Measurements from ENCODE around the gene TPRKB.
"Not testable (repeated sequence)": the region's sequence is repeated elsewhere in the genome, so short reads cannot be mapped to it uniquely, and the experiment has no call there.

TPRKB gene

DNA sequence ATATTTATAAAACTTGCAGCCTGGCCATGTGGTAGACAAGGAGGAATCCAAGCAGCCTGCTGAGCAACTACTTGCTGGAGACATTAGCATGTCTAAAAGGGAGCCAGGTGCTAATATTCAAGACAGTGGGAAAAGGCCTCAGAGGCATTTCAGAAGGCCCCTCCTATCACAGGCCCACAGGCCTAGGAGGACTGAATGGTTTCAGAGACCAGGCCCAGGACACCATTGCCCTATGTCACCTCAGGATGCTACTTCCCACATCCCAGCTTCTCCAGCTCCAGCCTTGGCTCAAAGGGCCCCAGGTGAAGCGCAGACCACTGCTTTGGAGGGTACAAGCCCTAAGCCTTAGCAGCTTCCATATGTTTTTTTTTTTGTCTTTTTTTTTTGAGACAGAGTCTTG, 39.0 kb downstream of the TPRKB start:
- no peak for DNase-seq

GRCh38 chr2:73697606-73698005, 39.5 kb downstream of the TPRKB start:
- no peak for DNase-seq

DNA sequence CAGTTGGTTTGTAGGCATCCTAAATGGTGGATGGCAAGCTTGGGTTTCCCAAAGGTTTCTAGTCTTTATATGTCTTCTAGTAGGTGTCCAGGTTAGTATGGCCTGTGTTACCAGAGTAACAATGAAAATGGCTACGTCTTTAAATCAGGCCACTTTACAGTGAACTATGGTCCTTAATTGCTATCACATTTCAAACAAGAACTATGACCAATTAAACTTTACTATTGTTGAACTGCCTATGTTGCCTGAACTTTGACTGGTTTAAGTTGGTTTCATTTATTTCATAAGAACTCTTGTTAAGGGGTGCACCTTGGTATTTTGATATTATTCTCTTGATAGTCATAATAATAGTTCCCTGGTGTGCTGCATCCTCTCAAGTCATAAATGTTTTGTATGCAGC, 40.2 kb downstream of the TPRKB start:
- not testable (repeated sequence) for DNase-seq

DNA sequence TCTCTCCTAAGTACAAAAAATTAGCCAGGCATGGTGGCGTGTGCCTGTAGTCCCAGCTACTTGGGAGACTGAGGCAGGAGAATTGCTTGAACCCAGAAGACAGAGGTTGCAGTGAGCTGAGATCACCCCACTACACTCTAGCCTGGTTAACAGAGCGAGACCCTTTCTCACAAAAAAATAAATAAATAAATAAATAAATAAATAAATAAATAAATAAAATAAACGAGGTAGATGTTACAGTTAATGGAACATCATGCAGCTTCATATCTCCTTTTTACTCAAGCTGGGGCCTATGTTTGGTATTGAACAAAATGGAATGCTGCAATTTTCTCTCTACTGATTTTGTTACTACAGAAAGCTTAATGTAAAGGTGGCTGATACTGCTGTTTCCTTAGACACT, 40.6 kb downstream of the TPRKB start:
- DNase-seq, result not testable (repeated sequence)

DNA sequence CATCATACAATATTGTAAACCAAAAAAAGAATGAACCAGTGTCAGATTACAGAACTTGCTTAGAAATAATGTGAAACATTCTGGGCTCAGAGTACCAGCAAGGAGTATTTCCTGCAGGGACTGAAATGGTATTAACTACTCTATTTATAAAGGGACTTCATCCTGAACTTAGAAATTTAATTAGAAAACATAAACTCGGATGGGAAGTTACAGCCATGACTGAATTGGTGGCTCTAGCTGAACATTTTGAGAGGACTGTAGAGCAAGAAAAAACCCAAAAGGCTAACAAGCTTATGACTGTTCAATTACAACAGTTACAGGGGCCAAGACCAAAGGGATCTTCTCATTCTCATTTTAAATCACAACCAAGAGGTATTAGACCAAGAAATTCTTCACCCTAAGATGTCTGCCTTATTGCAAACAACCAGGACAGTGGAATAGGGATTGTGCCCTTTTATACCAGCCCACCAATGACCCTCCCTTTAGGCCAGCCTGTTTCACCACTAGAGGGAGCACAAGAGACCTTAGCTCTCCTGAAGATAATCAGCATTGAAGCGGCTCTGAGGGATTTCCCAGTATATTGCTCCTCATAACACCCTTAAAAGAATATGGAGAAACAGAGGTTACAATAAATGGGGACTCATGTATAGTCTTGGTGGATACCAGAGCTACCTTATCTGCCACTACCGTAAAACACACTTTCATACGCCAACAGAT, 46.6 kb downstream of the TPRKB start:
- DNase-seq, result not testable (repeated sequence)

DNA sequence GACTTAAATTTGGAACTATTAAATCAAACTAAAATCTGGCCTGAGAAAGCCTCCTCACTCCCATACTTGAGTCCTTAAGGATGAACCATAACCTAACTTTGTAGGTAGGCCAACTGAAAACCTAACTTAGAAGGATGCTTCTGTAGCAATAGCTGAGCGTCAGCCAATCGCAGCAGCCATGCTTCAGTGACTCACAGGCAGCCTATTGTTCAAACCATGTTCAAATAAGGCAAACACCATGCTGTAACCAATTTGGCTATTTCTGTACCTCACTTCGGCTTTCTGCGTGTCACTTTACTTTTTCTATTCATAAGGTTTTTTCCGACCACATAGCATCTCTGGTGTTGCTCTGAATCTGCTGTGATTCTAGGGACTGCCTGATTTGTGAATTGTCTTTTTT, 48.7 kb downstream of the TPRKB start:
- DNase-seq, result not testable (repeated sequence)

GRCh38 chr2:73685764-73686438, 51.2 kb downstream of the TPRKB start:
- no peak for DNase-seq

- not testable (repeated sequence) for DNase-seq
Measured at GRCh38 chr2:73684905-73685304, 52.2 kb downstream of the TPRKB start.

DNA sequence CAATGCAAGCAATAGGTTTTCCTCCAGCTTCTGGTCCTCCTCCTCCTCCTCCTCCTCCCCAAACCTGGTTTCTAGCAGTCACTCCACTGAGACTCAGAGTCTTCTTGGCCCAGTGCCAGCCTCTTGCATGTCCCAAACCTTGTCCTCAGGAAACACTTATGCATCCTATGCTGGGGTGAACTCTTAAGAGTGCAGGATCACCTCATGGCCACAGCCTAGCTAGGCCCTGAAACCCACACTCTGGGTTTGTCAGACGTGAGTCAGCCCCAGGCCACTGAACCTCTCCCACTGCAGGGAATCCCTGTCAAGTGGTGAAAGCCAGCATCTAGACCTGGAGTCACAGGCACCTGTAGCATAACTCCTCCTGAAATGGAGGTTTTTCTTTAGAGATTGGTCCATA, 52.8 kb downstream of the TPRKB start:
- DNase-seq, result not testable (repeated sequence)

DNA sequence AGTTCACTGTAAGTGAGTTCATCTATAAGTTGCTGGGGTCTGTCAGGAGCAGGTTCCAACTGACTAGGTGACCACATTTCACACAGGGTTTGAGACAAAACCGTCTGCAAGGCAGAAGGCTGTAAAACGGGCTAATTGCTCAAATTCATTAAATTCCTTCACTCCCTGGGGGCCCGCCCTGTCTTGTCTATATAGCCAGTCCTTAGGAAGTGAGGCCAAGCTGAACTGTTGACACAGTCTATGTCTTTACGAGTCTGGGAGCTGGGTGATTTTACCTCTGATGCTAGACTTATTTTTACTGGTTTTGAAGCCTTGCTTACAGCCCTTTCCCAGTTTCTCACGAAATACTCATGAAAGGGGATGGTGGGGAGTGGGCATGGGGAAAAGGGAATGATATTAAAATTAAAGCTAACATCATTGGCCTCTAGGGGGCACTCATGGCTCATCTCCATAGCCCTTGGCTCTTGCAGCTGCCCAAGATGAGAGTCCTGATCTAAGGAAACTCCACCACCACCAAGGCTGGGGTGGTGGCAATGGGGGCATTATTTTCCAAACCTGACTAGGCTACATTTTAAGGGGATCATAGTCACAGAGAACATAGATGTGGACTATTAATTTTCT, 57.1 kb downstream of the TPRKB start:
- DNase-seq, result not testable (repeated sequence)

Measured in NCI-H1092 (cell line).